ENCODE results near the gene ARHGDIB.

The ARHGDIB gene

GRCh38 chr12:14937689-14938088 lies 23.7 kb downstream of the ARHGDIB start:
- no peak for TF ChIP-seq ZNF274 (IDR thresholded peaks at IDR 0.05; ENCODE audit: low read depth, low read length)
- H3K4me3 ChIP-seq (ENCODE audit: low read length): no peak overlapping the region

DNA sequence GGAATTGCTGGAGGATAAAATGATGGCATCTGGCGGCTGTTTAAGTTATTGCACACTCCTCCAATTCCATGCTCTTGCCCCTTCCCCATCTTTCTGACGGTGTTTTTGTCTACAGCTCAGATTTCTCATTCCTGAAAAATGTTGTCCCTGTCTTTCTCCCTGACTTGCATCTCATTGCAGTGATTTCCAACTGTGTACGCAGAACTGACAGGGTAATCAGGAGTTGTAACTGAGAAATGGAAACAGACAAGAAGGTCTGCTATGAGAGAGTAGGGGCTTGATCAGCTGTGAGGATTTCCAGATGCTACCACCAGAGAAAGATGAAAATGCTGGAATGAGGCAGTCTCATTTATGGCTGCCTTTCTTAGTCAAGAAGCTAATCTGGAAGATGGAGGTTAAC lies 24.4 kb downstream of the ARHGDIB start:
- no peak for TF ChIP-seq ZNF274 (IDR thresholded peaks at IDR 0.05; ENCODE audit: low read depth, low read length)
- no peak overlapping the region for H3K4me3 ChIP-seq (ENCODE audit: low read length)

GRCh38 chr12:14936224-14936861 lies 25.1 kb downstream of the ARHGDIB start:
- no peak overlapping the region for H3K4me3 ChIP-seq (ENCODE audit: low read length)
- TF ChIP-seq ZNF274 (IDR thresholded peaks at IDR 0.05; ENCODE audit: low read depth, low read length): no peak

- no peak for TF ChIP-seq ZNF274 (IDR thresholded peaks at IDR 0.05; ENCODE audit: low read depth, low read length)
- no peak overlapping the region for H3K4me3 ChIP-seq (ENCODE audit: low read length)
Observed at GRCh38 chr12:14935031-14935430, 26.4 kb downstream of the ARHGDIB start.

GRCh38 chr12:14934511-14934910 lies 26.9 kb downstream of the ARHGDIB start:
- H3K4me3 ChIP-seq (ENCODE audit: low read length): no peak overlapping the region

DNA sequence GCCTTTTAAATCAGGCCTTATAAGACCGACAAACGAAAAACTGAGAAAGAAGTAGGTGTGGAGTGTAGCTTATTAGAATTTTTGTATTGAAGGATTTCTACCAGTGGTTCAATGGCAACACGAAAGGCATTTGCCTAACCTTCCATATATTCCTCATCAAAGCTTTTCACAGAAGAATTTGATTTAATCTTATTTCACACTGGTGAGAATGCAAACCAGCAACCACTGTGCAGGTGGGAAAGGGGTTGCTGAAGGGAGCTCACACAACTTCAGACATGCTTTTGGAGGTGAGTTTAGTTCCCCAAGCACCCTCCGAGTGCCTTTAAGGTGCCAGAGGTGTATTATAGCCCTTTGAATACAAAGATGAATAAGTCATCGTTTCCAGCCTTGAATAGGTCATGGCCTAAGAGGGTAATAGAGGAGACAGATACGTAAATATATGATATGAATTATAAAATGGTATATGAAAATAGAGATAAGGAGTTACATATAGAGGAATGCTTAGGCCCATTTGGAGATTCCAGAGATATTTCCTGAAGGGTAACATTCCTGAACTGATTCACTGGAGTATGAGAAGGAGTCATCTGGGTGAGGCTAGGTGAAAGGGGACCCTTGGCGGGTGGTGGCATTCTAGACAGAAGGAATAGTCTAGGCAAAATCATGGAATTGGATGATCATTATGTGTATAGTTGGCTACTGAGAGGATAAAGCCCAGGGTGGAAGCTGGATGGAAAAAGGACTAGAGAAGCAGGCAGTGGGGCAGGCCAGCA lies 29.4 kb downstream of the ARHGDIB start:
- H3K4me3 ChIP-seq (ENCODE audit: low read length): no peak overlapping the region
- TF ChIP-seq ZNF274 (IDR thresholded peaks at IDR 0.05; ENCODE audit: low read depth, low read length): no peak

More at GRCh38 chr12:14934511-14934910, 26.9 kb downstream of the ARHGDIB start:
- no peak for TF ChIP-seq ZNF274 (IDR thresholded peaks at IDR 0.05; ENCODE audit: low read depth, low read length)

DNA sequence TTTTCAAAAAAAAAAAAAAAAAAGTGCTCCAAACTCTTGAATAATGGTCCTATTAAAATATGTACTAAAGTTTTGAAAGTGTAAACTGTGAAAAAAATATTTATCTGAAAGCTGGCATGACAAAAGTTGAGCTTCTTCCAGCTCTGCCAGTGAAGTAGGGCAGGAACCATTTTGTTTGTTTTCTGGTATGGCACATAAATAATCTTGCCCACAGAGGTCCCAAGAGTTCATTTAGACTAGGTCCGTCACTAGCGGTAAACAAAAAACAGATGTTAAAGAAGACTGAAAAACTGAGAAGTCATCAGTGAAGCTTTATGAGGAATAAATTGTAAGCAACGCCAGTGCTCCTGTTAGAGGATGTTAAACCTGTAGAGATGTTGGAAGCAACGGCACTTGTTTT lies 30.0 kb downstream of the ARHGDIB start:
- TF ChIP-seq ZNF274 (IDR thresholded peaks at IDR 0.05; ENCODE audit: low read depth, low read length): no peak

DNA sequence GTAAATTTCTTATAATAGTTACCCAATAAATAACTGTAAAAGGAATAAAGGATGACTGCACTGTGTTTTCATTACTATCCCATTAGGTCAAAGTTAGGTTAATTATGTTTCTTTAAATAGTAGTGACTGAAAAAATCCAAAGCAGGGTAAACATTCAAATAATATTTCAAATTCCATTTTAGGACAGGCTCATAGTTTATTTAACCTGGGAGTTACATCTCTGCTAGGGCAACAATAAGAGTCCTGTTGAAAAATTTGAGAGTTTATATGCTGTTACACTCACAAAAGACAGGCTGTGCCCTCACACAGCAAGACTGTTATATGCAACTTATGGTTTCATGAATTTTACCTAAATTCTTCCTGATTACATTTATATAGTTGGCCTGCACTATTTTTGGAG lies 31.1 kb downstream of the ARHGDIB start:
- TF ChIP-seq ZNF274 (IDR thresholded peaks at IDR 0.05; ENCODE audit: low read depth, low read length): no peak

More for the DNA sequence above, 30.0 kb downstream of the ARHGDIB start:
- H3K4me3 ChIP-seq (ENCODE audit: low read length): no peak overlapping the region

GRCh38 chr12:14928931-14929330 lies 32.5 kb downstream of the ARHGDIB start:
- no peak overlapping the region for H3K4me3 ChIP-seq (ENCODE audit: low read length)
- no peak for TF ChIP-seq ZNF274 (IDR thresholded peaks at IDR 0.05; ENCODE audit: low read depth, low read length)

More for the DNA sequence above, 31.1 kb downstream of the ARHGDIB start:
- H3K4me3 ChIP-seq (ENCODE audit: low read length): no peak overlapping the region

- no peak for TF ChIP-seq ZNF274 (IDR thresholded peaks at IDR 0.05; ENCODE audit: low read depth, low read length)
Observed at GRCh38 chr12:14927267-14927666, 34.1 kb downstream of the ARHGDIB start.

GRCh38 chr12:14924541-14924940 lies 36.9 kb downstream of the ARHGDIB start:
- H3K4me3 ChIP-seq (ENCODE audit: low read length): no peak overlapping the region
- no peak for TF ChIP-seq ZNF274 (IDR thresholded peaks at IDR 0.05; ENCODE audit: low read depth, low read length)

More at GRCh38 chr12:14927267-14927666, 34.1 kb downstream of the ARHGDIB start:
- no peak overlapping the region for H3K4me3 ChIP-seq (ENCODE audit: low read length)

DNA sequence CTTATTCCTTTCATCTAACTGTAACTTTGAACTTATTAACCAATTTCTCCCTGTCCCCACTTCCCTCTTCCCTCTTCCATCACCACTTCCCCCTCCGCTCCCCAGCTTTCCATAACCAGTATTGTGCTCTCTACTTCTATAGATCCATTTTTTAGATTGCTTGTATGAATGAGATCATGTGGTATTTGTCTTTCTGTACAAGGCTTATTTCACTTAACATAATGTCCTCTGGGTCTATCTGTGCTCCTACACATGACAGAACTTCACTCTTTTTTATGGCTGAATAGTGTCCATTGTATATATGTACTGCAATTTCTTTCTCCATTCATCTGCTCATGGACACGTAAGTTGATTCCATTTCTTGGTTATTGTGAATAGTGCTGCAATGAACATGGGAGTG lies 37.5 kb downstream of the ARHGDIB start:
- no peak for TF ChIP-seq ZNF274 (IDR thresholded peaks at IDR 0.05; ENCODE audit: low read depth, low read length)
- H3K4me3 ChIP-seq (ENCODE audit: low read length): no peak overlapping the region

DNA sequence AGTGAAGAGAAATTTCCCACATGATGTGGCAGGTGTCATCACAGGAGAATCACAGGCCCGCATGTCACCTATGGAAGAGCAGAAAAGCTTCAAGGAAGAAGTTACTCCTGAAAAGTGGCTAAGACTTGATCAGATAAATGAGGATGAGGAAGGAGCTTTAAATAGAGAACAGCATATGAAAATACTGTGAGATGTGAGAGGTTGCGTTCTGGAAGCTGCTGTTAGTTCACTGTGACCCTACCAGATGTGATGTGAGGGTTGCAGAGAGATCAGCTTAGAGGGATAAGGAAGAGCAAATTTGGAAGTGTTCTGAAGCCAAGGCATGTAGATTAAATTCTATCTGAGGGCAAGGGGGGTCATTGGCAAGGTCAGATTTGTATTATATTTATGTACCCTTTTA lies 40.2 kb downstream of the ARHGDIB start:
- no peak for TF ChIP-seq ZNF274 (IDR thresholded peaks at IDR 0.05; ENCODE audit: low read depth, low read length)
- no peak overlapping the region for H3K4me3 ChIP-seq (ENCODE audit: low read length)

- H3K4me3 ChIP-seq (ENCODE audit: low read length): no peak overlapping the region
- TF ChIP-seq ZNF274 (IDR thresholded peaks at IDR 0.05; ENCODE audit: low read depth, low read length): no peak
Observed at GRCh38 chr12:14920475-14921126, 40.8 kb downstream of the ARHGDIB start.

DNA sequence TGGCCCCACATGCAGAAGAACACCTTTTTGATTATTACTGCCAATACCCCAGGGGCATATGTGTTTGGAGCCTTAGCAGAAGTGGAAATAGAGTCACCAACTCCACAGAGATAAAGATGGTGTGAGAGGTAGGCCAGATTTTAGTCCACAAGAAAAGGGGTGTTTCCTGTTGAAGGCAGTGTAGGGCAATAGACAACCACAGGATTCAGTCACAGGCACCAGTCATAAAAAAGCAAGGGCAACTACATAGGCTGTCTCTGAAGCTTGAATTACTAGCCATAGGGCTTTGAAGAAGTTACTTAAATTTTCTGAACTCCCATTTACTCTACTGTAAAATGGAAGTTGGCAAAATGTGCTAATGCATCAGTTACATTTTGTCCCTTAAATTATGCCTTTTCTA lies 41.9 kb downstream of the ARHGDIB start:
- no peak for TF ChIP-seq ZNF274 (IDR thresholded peaks at IDR 0.05; ENCODE audit: low read depth, low read length)
- no peak overlapping the region for H3K4me3 ChIP-seq (ENCODE audit: low read length)

Data from GM08714 (cell line).